ENCODE results near the gene CSNK1G3. TPM values are rescaled to one million over a fixed set of nuclear protein-coding genes. Genes with fewer than 3 reads are reported as not detected.
A peak's percentile ranks its signal among the peaks of the same experiment; 100 is the strongest.

Gene CSNK1G3
- total RNA-seq, 4 donors from 2014 or later = 14.6 to 23.2 (median 21.5) TPM

DNA sequence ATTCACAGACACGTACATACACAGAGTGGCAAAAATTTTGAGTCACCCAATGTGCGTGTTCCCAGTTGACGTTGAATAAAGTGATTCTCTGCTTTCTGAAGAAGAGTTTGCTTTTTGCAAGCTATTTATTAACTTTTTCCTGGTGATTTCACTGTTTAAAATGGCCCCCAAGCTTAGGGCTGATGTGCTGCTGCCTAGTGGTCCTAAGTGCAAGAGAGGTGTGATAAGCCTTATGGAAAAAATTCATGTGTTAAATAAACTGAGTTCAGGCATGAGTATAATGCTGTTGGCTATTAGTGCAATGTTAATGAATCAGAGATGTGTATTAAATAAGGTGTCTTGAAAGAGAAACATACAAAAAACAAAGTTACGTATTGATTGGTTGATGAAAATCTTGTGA lies 16.9 kb downstream of the CSNK1G3 start:
- in situ Hi-C loops (cut with MboI; ENCODE audit: low sequenced_read_pairs in 4 of 4) (no loop called here), intact Hi-C loops (cut with DNase I; ENCODE audit: low total_unique reads) (no loop called here)
- Histone ChIP-seq H3K4me1 (peaks cover 38 to 39% of the 10 kb centered on the region in 2 donors), H3K9me3 (no peaks in the 10 kb centered on the region), H3K27ac (no peak overlapping the region), H3K36me3 (no peaks in the 10 kb centered on the region), H3K27me3 (no peaks in the 10 kb centered on the region), H3K4me3 (no peak overlapping the region)
- ATAC-seq (no peak), DNase-seq (no peak)
- TF ChIP-seq, protein P1, sequence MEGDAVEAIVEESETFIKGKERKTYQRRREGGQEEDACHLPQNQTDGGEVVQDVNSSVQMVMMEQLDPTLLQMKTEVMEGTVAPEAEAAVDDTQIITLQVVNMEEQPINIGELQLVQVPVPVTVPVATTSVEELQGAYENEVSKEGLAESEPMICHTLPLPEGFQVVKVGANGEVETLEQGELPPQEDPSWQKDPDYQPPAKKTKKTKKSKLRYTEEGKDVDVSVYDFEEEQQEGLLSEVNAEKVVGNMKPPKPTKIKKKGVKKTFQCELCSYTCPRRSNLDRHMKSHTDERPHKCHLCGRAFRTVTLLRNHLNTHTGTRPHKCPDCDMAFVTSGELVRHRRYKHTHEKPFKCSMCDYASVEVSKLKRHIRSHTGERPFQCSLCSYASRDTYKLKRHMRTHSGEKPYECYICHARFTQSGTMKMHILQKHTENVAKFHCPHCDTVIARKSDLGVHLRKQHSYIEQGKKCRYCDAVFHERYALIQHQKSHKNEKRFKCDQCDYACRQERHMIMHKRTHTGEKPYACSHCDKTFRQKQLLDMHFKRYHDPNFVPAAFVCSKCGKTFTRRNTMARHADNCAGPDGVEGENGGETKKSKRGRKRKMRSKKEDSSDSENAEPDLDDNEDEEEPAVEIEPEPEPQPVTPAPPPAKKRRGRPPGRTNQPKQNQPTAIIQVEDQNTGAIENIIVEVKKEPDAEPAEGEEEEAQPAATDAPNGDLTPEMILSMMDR (IDR thresholded peaks at IDR 0.05 in 4 of 5, conservative IDR thresholded peaks at IDR 0.05 in 1 of 5) = no peak
- TF ChIP-seq POLR2A (IDR thresholded peaks at IDR 0.05) = no peak

DNA sequence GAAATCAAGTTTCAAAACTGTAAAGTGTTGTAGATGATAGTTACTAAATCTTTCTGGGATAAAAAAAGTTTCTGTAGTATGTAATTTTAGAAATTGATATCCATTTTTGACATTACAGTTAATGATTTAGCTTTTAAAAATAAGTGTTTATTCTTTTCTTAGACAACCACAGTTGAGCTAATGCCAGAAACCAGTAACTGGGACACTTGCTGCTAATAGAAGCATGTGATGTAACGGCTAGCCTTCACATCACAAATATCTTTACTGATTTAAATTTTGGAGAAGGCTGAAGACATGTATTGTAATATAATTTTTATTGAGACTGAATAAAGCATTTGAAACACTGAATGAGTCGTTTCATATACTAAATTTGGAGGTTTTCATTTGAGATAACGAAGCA lies 18.8 kb downstream of the CSNK1G3 start:
- H3K9me3 ChIP-seq = no peaks in the 10 kb centered on the region
- DNase-seq (no peak), ATAC-seq (peak in 1 of 2 donors; percentile 63)
- H3K4me1 ChIP-seq = peaks cover 29 to 31% of the 10 kb centered on the region in 2 donors
- no peaks in the 10 kb centered on the region for H3K36me3 ChIP-seq
- in situ Hi-C loops (cut with MboI; ENCODE audit: low sequenced_read_pairs in 4 of 4) (no loop called here), intact Hi-C loops (cut with DNase I; ENCODE audit: low total_unique reads) (no loop called here)
- no peaks in the 10 kb centered on the region for H3K27me3 ChIP-seq
- TF ChIP-seq, protein P1 (IDR thresholded peaks at IDR 0.05 in 4 of 5, conservative IDR thresholded peaks at IDR 0.05 in 1 of 5) = no peak
- no peak for TF ChIP-seq POLR2A (IDR thresholded peaks at IDR 0.05)
- H3K27ac ChIP-seq = no peak overlapping the region
- H3K4me3 ChIP-seq = no peak overlapping the region

DNA sequence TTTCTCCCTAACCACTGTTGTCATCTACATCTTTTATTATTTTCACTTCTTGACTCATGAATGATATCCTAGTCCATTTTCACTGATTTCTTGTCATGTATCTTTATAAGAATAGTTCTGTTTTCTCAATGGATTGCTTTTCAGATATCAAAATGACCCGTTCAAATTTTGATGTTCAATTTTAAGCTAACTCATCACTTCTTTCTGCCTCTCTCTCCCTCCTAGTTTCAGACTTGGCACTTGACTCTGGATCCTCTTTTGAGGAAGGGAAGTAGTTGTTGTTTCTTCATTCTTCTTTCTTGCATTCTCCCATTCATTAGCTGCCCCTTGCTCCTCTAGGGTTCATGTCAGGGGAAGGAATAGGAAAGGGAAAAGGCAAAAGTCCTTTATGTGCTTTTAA lies 23.7 kb downstream of the CSNK1G3 start:
- no peak for DNase-seq
- Histone ChIP-seq H3K27ac (no peak overlapping the region), H3K9me3 (no peaks in the 10 kb centered on the region), H3K27me3 (no peaks in the 10 kb centered on the region), H3K36me3 (no peaks in the 10 kb centered on the region), H3K4me1 (peaks cover 19 to 20% of the 10 kb centered on the region in 2 donors), H3K4me3 (no peak overlapping the region)
- TF ChIP-seq, protein P1 (IDR thresholded peaks at IDR 0.05 in 4 of 5, conservative IDR thresholded peaks at IDR 0.05 in 1 of 5) = no peak
- no peak for TF ChIP-seq POLR2A (IDR thresholded peaks at IDR 0.05)
- intact Hi-C loops (cut with DNase I; ENCODE audit: low total_unique reads) (no loop called here), in situ Hi-C loops (cut with MboI; ENCODE audit: low sequenced_read_pairs in 4 of 4) (no loop called here)
- ATAC-seq = no peak

DNA sequence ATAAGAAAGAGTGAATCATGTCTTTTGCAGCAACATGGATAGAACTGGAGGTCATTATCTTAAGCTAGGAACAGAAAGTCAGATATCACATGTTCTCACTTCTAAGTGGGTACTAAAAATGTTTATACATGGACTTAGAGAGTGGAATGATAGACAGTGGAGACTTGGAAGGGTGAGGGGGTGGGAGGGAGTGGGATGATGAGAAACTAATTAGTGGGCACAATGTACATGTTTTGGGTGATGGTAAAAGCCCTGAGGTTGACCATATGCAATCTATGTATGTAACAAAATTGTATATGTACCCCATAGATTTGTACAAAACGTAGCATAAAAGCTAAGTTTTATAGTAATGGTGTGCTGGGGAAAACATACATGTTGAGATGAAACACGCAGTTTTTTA lies 25.3 kb downstream of the CSNK1G3 start:
- Histone ChIP-seq H3K27ac (no peak overlapping the region), H3K27me3 (no peaks in the 10 kb centered on the region), H3K9me3 (no peaks in the 10 kb centered on the region), H3K4me1 (peaks cover 3 to 4% of the 10 kb centered on the region in 2 donors), H3K4me3 (no peak overlapping the region), H3K36me3 (no peaks in the 10 kb centered on the region)
- DNase-seq (no peak), ATAC-seq (no peak)
- TF ChIP-seq, protein P1 (IDR thresholded peaks at IDR 0.05 in 4 of 5, conservative IDR thresholded peaks at IDR 0.05 in 1 of 5) = no peak
- no peak for TF ChIP-seq POLR2A (IDR thresholded peaks at IDR 0.05)
- intact Hi-C loops (cut with DNase I; ENCODE audit: low total_unique reads) (no loop called here), in situ Hi-C loops (cut with MboI; ENCODE audit: low sequenced_read_pairs in 4 of 4) (no loop called here)

DNA sequence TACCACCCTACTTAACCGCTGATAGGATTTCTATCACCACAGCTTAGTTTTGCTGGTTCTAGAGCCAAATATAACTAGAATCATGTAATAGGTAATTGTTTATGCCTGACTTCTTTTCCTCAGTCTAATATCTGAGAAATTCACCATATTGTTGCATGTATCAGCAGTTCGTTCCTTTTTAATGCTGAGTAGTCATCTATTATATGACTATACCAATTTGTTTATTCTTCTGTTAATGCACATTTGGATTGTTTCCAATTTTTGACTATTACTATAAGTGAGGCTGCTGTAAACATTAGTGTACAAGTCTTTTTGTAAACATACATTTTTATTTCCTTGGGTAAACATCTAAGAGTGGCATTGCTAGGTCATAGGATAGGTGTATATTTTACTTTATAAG lies 25.9 kb downstream of the CSNK1G3 start:
- Histone ChIP-seq H3K4me3 (no peak overlapping the region), H3K4me1 (no peaks in the 10 kb centered on the region), H3K9me3 (no peaks in the 10 kb centered on the region), H3K27me3 (no peaks in the 10 kb centered on the region), H3K27ac (no peak overlapping the region), H3K36me3 (no peaks in the 10 kb centered on the region)
- ATAC-seq = no peak
- TF ChIP-seq POLR2A (IDR thresholded peaks at IDR 0.05) = no peak
- TF ChIP-seq, protein P1 (IDR thresholded peaks at IDR 0.05 in 4 of 5, conservative IDR thresholded peaks at IDR 0.05 in 1 of 5) = no peak
- in situ Hi-C loops (cut with MboI; ENCODE audit: low sequenced_read_pairs in 4 of 4) (no loop called here), intact Hi-C loops (cut with DNase I; ENCODE audit: low total_unique reads) (no loop called here)
- DNase-seq = no peak

All from gastrocnemius medialis (tissue), 4 donors.